ENCODE results near the gene PARD3B. TPM values are rescaled to one million over a fixed set of nuclear protein-coding genes. Genes with fewer than 3 reads are reported as not detected.

The PARD3B gene
- polyA plus RNA-seq, 3 donors, result 2.0 to 13.6 (median 5.0) TPM

- H3K27ac ChIP-seq (ENCODE audit: low read depth, low read length), result no peak overlapping the region
- 64 to 75% (median 68%) methylated on average over 5 of the region's 5 CpGs for WGBS, 3 donors
Measured at GRCh38 chr2:205311201-205311600, 765.9 kb downstream of the PARD3B start.

- 78 to 89% (median 81%) methylated on average over 2 of the region's 2 CpGs for WGBS, 3 donors
- no peak overlapping the region for H3K27ac ChIP-seq (ENCODE audit: low read depth, low read length)
Measured at GRCh38 chr2:205321231-205321630, 776.0 kb downstream of the PARD3B start.

- H3K27ac ChIP-seq (ENCODE audit: low read depth, low read length), result no peak overlapping the region
- 96 to 98% (median 97%) methylated on average over 2 of the region's 2 CpGs for WGBS, 3 donors
Measured at GRCh38 chr2:205323929-205324328, 778.7 kb downstream of the PARD3B start.

GRCh38 chr2:205324355-205324754 is 779.1 kb downstream of the PARD3B start:
- H3K27ac ChIP-seq (ENCODE audit: low read depth, low read length), result no peak overlapping the region

GRCh38 chr2:205333351-205333750 is 788.1 kb downstream of the PARD3B start:
- H3K27ac ChIP-seq (ENCODE audit: low read depth, low read length), result no peak overlapping the region
- WGBS, 3 donors, result 85 to 94% (median 92%) methylated on average over 1 of the region's 1 CpG

- no peak overlapping the region for H3K27ac ChIP-seq (ENCODE audit: low read depth, low read length)
Measured at GRCh38 chr2:205337274-205337673, 792.0 kb downstream of the PARD3B start.

GRCh38 chr2:205338156-205338555 is 792.9 kb downstream of the PARD3B start:
- WGBS, 3 donors, result 56 to 94% (median 86%) methylated on average over 1 of the region's 1 CpG
- no peak overlapping the region for H3K27ac ChIP-seq (ENCODE audit: low read depth, low read length)

GRCh38 chr2:205343103-205343502 is 797.8 kb downstream of the PARD3B start:
- 77 to 85% (median 80%) methylated on average over 4 of the region's 4 CpGs for WGBS, 3 donors
- no peak overlapping the region for H3K27ac ChIP-seq (ENCODE audit: low read depth, low read length)

- WGBS, 3 donors, result 98 to 100% (median 98%) methylated on average over 2 of the region's 2 CpGs
- H3K27ac ChIP-seq (ENCODE audit: low read depth, low read length), result no peak overlapping the region
Measured at GRCh38 chr2:205346649-205347048, 801.4 kb downstream of the PARD3B start.

GRCh38 chr2:205347899-205348298 is 802.6 kb downstream of the PARD3B start:
- no peak overlapping the region for H3K27ac ChIP-seq (ENCODE audit: low read depth, low read length)
- WGBS, 3 donors, result 74 to 86% (median 79%) methylated on average over 2 of the region's 2 CpGs

- no peak overlapping the region for H3K27ac ChIP-seq (ENCODE audit: low read depth, low read length)
- 82 to 91% (median 90%) methylated on average over 3 of the region's 3 CpGs for WGBS, 3 donors
Measured at GRCh38 chr2:205352094-205352493, 806.8 kb downstream of the PARD3B start.

GRCh38 chr2:205352593-205352992 is 807.3 kb downstream of the PARD3B start:
- 95 to 99% (median 98%) methylated on average over 3 of the region's 3 CpGs for WGBS, 3 donors
- H3K27ac ChIP-seq (ENCODE audit: low read depth, low read length), result no peak overlapping the region

- H3K27ac ChIP-seq (ENCODE audit: low read depth, low read length), result no peak overlapping the region
- 40 to 46% (median 42%) methylated on average over 2 of the region's 2 CpGs for WGBS, 3 donors
Measured at GRCh38 chr2:205357732-205358131, 812.5 kb downstream of the PARD3B start.

- WGBS, 3 donors, result 70 to 72% (median 70%) methylated on average over 8 of the region's 8 CpGs
- H3K27ac ChIP-seq (ENCODE audit: low read depth, low read length), result no peak overlapping the region
Measured at GRCh38 chr2:205358351-205358815, 813.1 kb downstream of the PARD3B start.

GRCh38 chr2:205361272-205361671 is 816.0 kb downstream of the PARD3B start:
- no peak overlapping the region for H3K27ac ChIP-seq (ENCODE audit: low read depth, low read length)
- 86 to 92% (median 86%) methylated on average over 3 of the region's 3 CpGs for WGBS, 3 donors

- H3K27ac ChIP-seq (ENCODE audit: low read depth, low read length), result no peak overlapping the region
Measured at GRCh38 chr2:205361970-205362369, 816.7 kb downstream of the PARD3B start.

GRCh38 chr2:205364261-205364660 is 819.0 kb downstream of the PARD3B start:
- no peak overlapping the region for H3K27ac ChIP-seq (ENCODE audit: low read depth, low read length)
- WGBS, 3 donors, result 78 to 92% (median 87%) methylated on average over 3 of the region's 3 CpGs

GRCh38 chr2:205366336-205367060 is 821.2 kb downstream of the PARD3B start:
- no peak overlapping the region for H3K27ac ChIP-seq (ENCODE audit: low read depth, low read length)
- WGBS, 3 donors, result 88 to 94% (median 92%) methylated on average over 6 of the region's 6 CpGs

GRCh38 chr2:205367331-205367935 is 822.2 kb downstream of the PARD3B start:
- H3K27ac ChIP-seq (ENCODE audit: low read depth, low read length), result no peak overlapping the region
- WGBS, 3 donors, result 83 to 86% (median 86%) methylated on average over 2 of the region's 2 CpGs

- 20 to 36% (median 29%) methylated on average over 1 of the region's 1 CpG for WGBS, 3 donors
- H3K27ac ChIP-seq (ENCODE audit: low read depth, low read length), result no peak overlapping the region
Measured at GRCh38 chr2:205369813-205370212, 824.5 kb downstream of the PARD3B start.

Measured in adipose tissue (tissue), 3 donors.